ENCODE results near the gene FBXO27.
"Not testable (repeated sequence)": the region's sequence is repeated elsewhere in the genome, so short reads cannot be mapped to it uniquely, and the experiment has no call there.

DNA sequence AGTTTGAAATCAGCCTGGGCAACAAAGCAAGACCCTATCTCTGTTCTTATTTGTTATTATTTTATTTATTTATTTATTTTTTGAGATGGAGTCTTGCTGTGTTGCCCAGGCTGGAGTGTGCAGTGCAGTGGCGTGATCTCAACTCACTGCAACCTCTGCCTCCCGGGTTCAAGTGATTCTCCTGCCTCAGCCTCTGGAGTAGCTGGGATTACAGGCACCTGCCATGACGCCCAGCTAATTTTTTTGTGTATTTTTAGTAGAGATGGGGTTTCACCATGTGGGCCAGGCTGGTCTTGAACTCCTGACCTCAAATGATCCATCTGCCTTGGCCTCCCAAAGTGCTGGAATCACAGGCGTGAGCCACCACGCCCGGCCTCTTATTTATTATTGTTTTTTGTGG is 44.6 kb downstream of the FBXO27 start:
- TF ChIP-seq, protein P1, sequence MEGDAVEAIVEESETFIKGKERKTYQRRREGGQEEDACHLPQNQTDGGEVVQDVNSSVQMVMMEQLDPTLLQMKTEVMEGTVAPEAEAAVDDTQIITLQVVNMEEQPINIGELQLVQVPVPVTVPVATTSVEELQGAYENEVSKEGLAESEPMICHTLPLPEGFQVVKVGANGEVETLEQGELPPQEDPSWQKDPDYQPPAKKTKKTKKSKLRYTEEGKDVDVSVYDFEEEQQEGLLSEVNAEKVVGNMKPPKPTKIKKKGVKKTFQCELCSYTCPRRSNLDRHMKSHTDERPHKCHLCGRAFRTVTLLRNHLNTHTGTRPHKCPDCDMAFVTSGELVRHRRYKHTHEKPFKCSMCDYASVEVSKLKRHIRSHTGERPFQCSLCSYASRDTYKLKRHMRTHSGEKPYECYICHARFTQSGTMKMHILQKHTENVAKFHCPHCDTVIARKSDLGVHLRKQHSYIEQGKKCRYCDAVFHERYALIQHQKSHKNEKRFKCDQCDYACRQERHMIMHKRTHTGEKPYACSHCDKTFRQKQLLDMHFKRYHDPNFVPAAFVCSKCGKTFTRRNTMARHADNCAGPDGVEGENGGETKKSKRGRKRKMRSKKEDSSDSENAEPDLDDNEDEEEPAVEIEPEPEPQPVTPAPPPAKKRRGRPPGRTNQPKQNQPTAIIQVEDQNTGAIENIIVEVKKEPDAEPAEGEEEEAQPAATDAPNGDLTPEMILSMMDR (IDR thresholded peaks at IDR 0.05): not testable (repeated sequence)
- TF ChIP-seq POLR2A (IDR thresholded peaks at IDR 0.05): not testable (repeated sequence)
